Activated T-cell treated with anti-CD3 and anti-CD28 coated beads for 4 hours (primary cell): ENCODE data around the gene SLC34A1.

ENCODE experiments used
- DNase-seq: peaks from one replicate; pipeline ENCODE4 v3.0.0-alpha.2; 2020

The SLC34A1 gene

GRCh38 chr5:177447066-177447610 lies 62.9 kb downstream of the SLC34A1 start:
- no peak for DNase-seq

- no peak for DNase-seq
These were observed 63.5 kb downstream of the SLC34A1 start for GRCh38 chr5:177447611-177448243.
